ENCODE results near the gene FLYWCH1. TPM values are rescaled to one million over a fixed set of nuclear protein-coding genes. Genes with fewer than 3 reads are reported as not detected.

FLYWCH1 gene
- total RNA-seq, 1 donor from 2014 or later = 10.9 TPM

DNA sequence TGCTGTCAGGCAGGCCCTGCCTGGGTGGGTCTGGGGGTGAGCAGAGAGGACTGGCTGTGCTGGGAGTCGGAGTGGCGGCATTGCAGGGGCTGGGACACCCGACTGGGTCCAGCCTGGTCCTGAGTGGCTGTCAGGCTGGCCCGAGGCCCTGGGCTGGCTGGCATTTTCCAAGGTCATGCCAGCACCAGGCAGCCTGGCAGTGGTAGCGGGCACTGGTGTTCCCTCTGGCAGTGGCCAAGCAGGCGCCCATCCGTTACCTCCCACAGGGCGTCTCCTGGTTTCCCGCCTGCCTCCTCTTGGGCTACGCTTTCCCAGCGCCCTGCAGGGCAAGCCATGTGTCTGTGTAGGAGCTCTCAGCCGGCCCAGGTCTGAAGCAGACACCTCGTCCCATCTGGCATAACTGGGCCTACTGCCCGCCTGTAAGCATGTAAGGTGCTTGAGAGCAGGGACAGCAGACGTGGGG, 74.2 kb downstream of the FLYWCH1 start:
- no peak for DNase-seq

DNA sequence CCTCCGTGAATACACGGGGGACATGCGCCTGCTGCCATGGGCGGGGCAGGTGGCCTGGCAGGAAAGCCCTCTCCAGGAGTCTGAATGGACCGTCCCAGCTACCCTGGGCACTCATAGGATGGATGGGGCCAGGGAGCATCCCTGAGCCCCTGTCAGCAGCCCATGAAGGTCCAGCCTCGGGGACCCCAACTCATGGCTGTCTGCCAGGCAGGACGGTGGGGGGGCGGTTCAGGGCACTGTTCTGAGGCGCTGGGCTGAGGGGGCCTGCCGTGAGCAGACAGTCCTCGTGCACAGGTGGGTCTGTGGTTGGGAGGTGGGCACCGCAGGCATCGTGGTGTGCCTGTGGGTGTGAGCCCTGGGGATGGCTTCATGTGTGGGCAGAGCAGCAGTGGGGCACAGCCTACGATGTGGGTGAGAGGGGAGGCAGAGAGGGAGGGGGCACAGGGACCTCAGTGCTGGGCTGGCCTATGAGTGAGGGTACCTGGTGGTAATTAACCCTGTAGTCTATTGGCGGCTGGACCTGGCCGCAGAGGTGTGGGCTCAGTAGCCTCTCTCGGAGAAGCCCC, 75.0 kb downstream of the FLYWCH1 start:
- DNase-seq = no peak

DNA sequence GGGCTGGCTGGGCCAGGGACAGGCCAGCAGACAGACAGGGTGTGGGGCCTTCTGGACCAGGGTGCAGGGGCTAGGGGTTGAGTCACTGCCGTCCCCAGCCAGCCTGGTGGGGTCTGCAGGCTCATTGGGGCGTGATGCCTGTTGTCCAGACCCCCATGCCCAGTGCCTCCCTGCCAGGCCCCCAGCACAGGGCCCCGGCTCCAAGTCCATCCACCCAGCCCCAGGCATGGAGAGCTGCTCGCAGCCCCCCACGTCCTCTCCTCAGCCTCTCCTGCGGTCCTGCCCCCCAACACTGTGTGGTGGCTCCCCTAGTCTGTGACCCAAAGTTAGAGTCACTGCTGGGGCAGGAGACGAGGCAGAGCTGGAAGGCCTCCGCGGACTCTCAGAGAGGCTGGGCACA, 75.6 kb downstream of the FLYWCH1 start:
- DNase-seq = no peak

DNA sequence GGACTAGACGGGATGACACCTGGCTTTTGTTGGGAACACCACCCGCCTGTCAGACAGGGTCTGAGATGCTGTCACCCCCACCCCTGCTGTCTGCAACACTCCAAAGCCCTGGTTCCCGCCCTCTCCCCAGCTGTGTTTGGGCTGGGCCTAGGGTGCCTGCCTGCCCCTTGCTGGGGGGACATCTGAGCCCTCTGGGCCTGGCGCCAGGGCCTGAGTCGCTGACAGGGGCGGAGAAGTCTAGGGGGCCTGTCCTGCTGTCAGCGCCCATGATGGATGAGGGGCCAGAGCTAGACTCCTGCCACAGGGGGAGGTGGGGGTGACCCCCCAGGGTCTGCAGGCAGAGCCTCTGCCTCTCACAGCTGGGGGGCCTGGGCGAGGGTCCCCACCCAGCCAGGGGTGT, 76.1 kb downstream of the FLYWCH1 start:
- no peak for DNase-seq

DNA sequence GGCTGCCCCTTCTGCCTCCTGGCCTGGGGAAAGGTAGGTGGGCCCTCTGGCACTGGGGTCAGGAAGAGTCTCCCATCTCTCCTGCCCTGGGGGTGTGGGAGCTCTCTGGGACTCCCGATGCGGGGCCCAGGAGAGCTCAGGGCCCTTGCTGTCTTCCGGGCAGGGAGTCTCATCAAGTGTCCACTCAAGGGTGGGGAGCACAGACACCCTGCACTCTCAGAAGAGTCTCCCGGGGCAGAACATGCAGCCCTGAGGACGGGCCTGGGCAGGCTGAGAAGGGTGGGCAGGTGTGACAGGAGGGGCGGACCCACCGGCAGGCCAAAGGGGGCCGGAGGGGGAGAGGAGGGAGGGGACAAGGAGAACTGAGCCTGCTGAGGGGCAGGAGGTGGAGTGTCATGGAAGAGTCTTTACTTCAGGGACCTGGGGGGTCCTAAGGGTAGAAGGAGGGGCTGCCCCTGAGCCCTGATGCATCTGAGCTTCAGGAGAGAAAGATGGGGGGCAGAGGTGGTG, 76.9 kb downstream of the FLYWCH1 start:
- DNase-seq = no peak

DNA sequence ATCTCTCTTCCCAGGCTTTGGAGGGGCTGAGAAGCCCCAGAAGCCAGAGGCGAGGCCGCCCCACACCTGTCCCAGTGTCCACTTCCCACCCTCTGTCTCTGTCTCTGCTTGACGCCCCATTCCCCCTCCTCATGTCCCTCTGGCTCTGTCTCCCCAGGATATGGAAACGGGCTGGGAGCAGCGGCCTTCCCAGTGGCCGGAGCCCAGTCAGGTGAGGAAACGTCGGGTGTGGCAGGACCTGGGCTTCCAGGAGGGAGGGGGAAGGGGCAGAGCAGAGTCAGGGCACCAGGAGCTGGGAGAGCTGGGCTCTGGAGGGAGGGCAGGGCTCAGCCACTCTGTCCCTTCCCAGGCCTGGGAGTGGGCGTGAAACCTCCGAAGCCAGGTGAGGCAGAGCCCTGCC, 79.2 kb downstream of the FLYWCH1 start:
- no peak for DNase-seq

DNA sequence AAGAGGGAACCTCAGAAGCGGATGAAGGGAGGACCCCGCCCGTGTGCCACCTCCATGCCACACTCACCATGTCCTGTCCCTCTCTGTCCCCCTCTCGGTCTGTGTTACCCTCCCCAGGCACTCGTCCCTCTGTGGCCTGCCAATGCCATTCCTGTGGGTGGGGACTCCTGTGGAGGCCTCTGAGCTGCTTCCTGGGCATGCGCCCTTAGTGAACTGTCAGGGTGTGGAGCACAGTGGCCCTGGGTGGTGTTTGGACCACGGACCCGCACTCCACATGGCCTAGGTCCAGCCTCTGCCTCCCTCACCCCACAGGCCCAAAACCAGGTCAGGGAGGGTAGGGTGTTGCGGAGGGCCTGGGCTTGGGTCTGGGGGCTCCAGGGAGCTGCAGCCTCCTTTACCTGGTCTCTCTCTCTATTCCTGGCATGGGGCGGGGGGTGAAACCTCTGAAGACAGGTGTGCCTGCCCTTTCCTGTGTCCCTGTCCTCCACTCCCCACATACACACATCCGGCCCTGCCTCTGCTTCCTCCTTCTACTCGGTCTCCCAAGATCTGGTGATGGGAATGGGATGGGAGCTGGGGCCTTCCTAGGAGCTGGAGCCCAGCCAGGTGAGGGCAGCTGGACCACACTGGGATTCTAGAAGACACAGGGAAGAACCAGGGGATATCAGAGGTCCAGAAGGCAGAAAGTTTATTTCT, 80.0 kb downstream of the FLYWCH1 start:
- no peak for DNase-seq

DNA sequence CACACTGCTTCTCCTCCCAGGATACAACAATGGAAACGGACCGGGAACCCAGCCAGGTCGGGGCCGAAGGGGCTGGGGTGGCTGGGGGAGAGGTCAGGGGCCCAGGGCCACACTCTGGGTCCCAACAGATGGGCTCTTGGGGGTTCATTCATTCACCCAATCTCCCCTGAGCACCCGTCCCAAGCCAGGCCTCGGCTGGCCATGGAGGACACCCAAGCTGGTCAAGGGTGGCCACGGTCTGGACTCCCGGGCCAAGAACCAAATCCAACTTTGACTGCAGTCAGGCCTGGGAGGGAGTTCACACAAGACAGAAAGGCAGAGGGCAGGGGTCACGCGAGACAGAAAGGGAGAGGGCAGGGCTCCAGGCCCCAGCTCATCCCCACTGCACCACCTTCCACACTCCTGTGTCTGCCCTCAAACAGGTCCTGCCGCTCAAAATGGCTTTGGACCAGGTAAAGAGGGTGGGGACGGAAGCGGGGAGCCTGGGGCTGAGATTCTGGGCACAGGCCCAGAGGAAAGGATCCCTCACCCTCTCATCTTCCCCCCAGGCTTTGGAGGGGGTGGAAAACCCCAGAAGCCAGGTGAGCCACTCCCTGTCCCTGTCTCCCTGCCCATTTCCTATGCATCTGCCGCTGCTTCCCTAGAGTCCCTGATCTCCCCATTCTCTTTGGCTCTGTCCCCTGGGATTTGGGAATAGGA, 80.8 kb downstream of the FLYWCH1 start:
- no peak for DNase-seq

DNA sequence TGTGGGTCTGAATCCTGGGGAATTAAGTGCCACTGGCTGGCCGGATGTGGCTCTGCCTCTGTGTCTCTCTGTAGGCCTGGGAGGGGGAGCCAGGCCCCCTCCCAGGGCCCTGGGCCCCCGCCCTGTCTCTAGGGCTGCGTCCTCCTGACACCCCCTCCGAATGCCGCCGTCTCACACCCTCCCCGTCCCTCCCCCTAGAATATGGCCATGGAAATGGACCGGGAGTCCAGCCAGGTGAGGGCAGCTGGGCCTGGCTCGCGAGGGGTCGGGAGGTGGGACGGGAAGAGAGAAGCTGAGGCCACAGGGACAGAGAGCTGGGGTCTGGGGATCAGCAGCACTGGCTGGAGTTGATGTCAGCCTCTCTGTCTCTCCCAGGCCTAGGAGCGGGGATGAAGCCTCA, 84.6 kb downstream of the FLYWCH1 start:
- DNase-seq = no peak

DNA sequence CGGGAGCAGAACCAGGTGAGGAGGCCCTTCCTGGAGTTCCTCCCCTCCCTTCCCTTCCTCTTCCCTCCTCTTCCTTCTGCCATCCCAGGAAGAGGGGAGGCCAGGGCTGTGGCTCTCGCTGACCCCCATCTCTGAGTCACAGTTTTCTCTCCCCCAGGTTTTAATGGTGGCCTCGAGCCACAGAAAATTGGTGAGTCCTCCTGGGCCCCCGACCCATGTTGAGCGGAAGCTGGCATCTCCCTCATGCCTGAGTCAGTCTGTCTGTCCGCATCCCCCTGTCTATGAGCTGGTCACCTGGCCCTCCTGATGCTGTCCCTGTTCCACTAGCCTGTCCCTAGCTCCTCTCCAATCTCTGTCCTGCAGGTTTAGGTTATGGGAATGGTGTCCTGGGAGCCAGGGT, 88.2 kb downstream of the FLYWCH1 start:
- DNase-seq = no peak

DNA sequence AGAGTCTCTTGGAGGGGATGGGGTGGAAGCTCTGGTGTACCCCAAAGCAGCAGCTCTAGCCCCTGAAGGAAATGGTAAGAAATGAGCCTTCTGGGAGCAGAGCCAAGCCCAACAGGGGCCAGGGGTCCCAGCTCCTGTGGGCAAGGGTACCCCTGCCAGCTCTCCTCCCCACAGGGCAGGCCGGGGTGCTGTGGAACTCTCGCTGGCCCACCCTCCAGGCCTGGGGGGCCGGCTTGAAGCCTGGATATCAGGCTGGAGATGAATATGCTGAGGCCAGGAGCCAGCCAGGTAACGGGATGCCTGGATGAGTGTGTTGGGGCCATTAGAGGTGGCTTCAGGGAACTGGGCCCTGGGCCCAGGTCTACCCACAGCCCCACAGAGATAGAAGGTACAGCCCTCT, 88.8 kb downstream of the FLYWCH1 start:
- DNase-seq = no peak

Small RNA genes lying within 50 kb of the gene (small RNA-seq; reads per million reads assigned to genes)
- not detected for gene LINC00514 (ENCODE audit: low replicate concordance)

Other genes with a start within 250 kb of the FLYWCH1 start
- gene KCTD5, start 229.4 kb upstream of the FLYWCH1 start, total RNA-seq = 13.6 TPM
- 0.39 TPM for gene PRSS27, start 191.7 kb upstream of the FLYWCH1 start, total RNA-seq
- 234 TPM for gene SRRM2, start 159.3 kb upstream of the FLYWCH1 start, total RNA-seq
- 109 TPM for gene ELOB, start 134.7 kb upstream of the FLYWCH1 start, total RNA-seq
- not detected for gene PRSS33, start 124.4 kb upstream of the FLYWCH1 start, total RNA-seq
- gene PRSS41, start 113.5 kb upstream of the FLYWCH1 start, total RNA-seq = not detected
- not detected for gene PRSS21, start 94.7 kb upstream of the FLYWCH1 start, total RNA-seq
- gene ZG16B, start 81.6 kb upstream of the FLYWCH1 start, total RNA-seq = 2.6 TPM
- gene PRSS22, start 53.8 kb upstream of the FLYWCH1 start, total RNA-seq = 4.6 TPM
- 17.4 TPM for gene FLYWCH2, start 28.7 kb upstream of the FLYWCH1 start, total RNA-seq
- gene KREMEN2, start 52.3 kb downstream of the FLYWCH1 start, total RNA-seq = 18.8 TPM
- 7.0 TPM for gene PAQR4, start 57.4 kb downstream of the FLYWCH1 start, total RNA-seq
- gene PKMYT1, start 68.5 kb downstream of the FLYWCH1 start, total RNA-seq = 3.6 TPM
- gene CLDN9, start 101.0 kb downstream of the FLYWCH1 start, total RNA-seq = 0.39 TPM
- 0.59 TPM for gene CLDN6, start 106.3 kb downstream of the FLYWCH1 start, total RNA-seq
- 41.0 TPM for gene TNFRSF12A, start 108.4 kb downstream of the FLYWCH1 start, total RNA-seq
- 15.4 TPM for gene HCFC1R1, start 112.0 kb downstream of the FLYWCH1 start, total RNA-seq
- 13.7 TPM for gene THOC6, start 112.1 kb downstream of the FLYWCH1 start, total RNA-seq
- 10.9 TPM for gene BICDL2, start 125.0 kb downstream of the FLYWCH1 start, total RNA-seq
- gene MMP25, start 134.6 kb downstream of the FLYWCH1 start, total RNA-seq = 0.99 TPM
- 26.5 TPM for gene IL32, start 153.7 kb downstream of the FLYWCH1 start, total RNA-seq
- gene ZSCAN10, start 187.4 kb downstream of the FLYWCH1 start, total RNA-seq = not detected
- 6.1 TPM for gene ZNF205, start 200.7 kb downstream of the FLYWCH1 start, total RNA-seq
- gene ZNF213, start 223.1 kb downstream of the FLYWCH1 start, total RNA-seq = 4.0 TPM

Measured in skin of body (tissue), 3 donors.